ENCODE measurements around the gene LRRC55. TPM values are rescaled to one million over a fixed set of nuclear protein-coding genes. Genes with fewer than 3 reads are reported as not detected.

Gene LRRC55
- total RNA-seq, 1 donor from 2014 or later, result 0.12 TPM

GRCh38 chr11:57224128-57224527 lies 42.4 kb downstream of the LRRC55 start:
- DNase-seq (ENCODE audit: low spot score, unreplicated experiment), result no peak

GRCh38 chr11:57224537-57224936 lies 42.8 kb downstream of the LRRC55 start:
- H3K4me3 Mint-ChIP-seq (ENCODE audit: low read depth), result no peak overlapping the region
- peaks cover 4% of the 10 kb centered on the region for H3K27me3 Mint-ChIP-seq
- no peaks in the 10 kb centered on the region for H3K9me3 Mint-ChIP-seq (ENCODE audit: low read depth)
- no peak for TF ChIP-seq CTCF (IDR thresholded peaks at IDR 0.05; ENCODE audit: unreplicated experiment)
- DNase-seq (ENCODE audit: low spot score, unreplicated experiment), result no peak
- H3K36me3 Mint-ChIP-seq (ENCODE audit: insufficient read depth), result no peaks in the 10 kb centered on the region
- no peaks in the 10 kb centered on the region for H3K4me1 Mint-ChIP-seq (ENCODE audit: low read depth)
- H3K27ac Mint-ChIP-seq, result no peak overlapping the region

More at GRCh38 chr11:57224128-57224527, 42.4 kb downstream of the LRRC55 start:
- Mint-ChIP-seq H3K36me3 (ENCODE audit: insufficient read depth) (no peaks in the 10 kb centered on the region), H3K9me3 (ENCODE audit: low read depth) (no peaks in the 10 kb centered on the region), H3K27ac (no peak overlapping the region), H3K4me1 (ENCODE audit: low read depth) (no peaks in the 10 kb centered on the region), H3K4me3 (ENCODE audit: low read depth) (no peak overlapping the region), H3K27me3 (peaks cover 4% of the 10 kb centered on the region)
- no peak for TF ChIP-seq CTCF (IDR thresholded peaks at IDR 0.05; ENCODE audit: unreplicated experiment)

- no peaks in the 10 kb centered on the region for H3K36me3 Mint-ChIP-seq (ENCODE audit: insufficient read depth)
- no peaks in the 10 kb centered on the region for H3K4me1 Mint-ChIP-seq (ENCODE audit: low read depth)
- no peak overlapping the region for H3K27ac Mint-ChIP-seq
- no peak overlapping the region for H3K4me3 Mint-ChIP-seq (ENCODE audit: low read depth)
- peaks cover 41% of the 10 kb centered on the region for H3K27me3 Mint-ChIP-seq
- no peaks in the 10 kb centered on the region for H3K9me3 Mint-ChIP-seq (ENCODE audit: low read depth)
- no peak for DNase-seq (ENCODE audit: low spot score, unreplicated experiment)
- no peak for TF ChIP-seq CTCF (IDR thresholded peaks at IDR 0.05; ENCODE audit: unreplicated experiment)
These were observed 46.8 kb downstream of the LRRC55 start for GRCh38 chr11:57228600-57228999.

- H3K4me3 Mint-ChIP-seq (ENCODE audit: low read depth), result no peak overlapping the region
- H3K4me1 Mint-ChIP-seq (ENCODE audit: low read depth), result no peaks in the 10 kb centered on the region
- no peaks in the 10 kb centered on the region for H3K36me3 Mint-ChIP-seq (ENCODE audit: insufficient read depth)
- H3K27ac Mint-ChIP-seq, result no peak overlapping the region
- TF ChIP-seq CTCF (IDR thresholded peaks at IDR 0.05; ENCODE audit: unreplicated experiment), result no peak
- no peaks in the 10 kb centered on the region for H3K9me3 Mint-ChIP-seq (ENCODE audit: low read depth)
- DNase-seq (ENCODE audit: low spot score, unreplicated experiment), result no peak
- peaks cover 52% of the 10 kb centered on the region for H3K27me3 Mint-ChIP-seq
These were observed 48.6 kb downstream of the LRRC55 start for GRCh38 chr11:57230316-57230715.

- H3K4me3 Mint-ChIP-seq (ENCODE audit: low read depth), result no peak overlapping the region
- no peaks in the 10 kb centered on the region for H3K36me3 Mint-ChIP-seq (ENCODE audit: insufficient read depth)
- no peaks in the 10 kb centered on the region for H3K4me1 Mint-ChIP-seq (ENCODE audit: low read depth)
- TF ChIP-seq CTCF (IDR thresholded peaks at IDR 0.05; ENCODE audit: unreplicated experiment), result no peak
- no peak for DNase-seq (ENCODE audit: low spot score, unreplicated experiment)
- H3K27me3 Mint-ChIP-seq, result peaks cover 54% of the 10 kb centered on the region
- no peaks in the 10 kb centered on the region for H3K9me3 Mint-ChIP-seq (ENCODE audit: low read depth)
- no peak overlapping the region for H3K27ac Mint-ChIP-seq
These were observed 49.2 kb downstream of the LRRC55 start for GRCh38 chr11:57230791-57231538.

Measured in progenitor cell of endocrine pancreas (in vitro differentiated cells).